IMR-90 (cell line): ENCODE results near the gene NEK11. TPM values are rescaled to one million over a fixed set of nuclear protein-coding genes. Genes with fewer than 3 reads are reported as not detected.

Experiments used
- ATAC-seq: fragments of 200-7000 bp; cut with Tn5 transposase; 2 replicates; pipeline ENCODE4 v1.9.1; 2020; ENCODE audit warnings: low read depth, mild to moderate bottlenecking, moderate library complexity
- BruUV-seq: library from RNA; stranded (reverse); fragments of 400-500 nt; replicated peaks from 2 replicates; lab custom pipeline; 2021; lab: Mats Ljungman, UMichigan
- CTCF ChIA-PET: fragments of 300-600 bp; formaldehyde crosslinking; extraction: SDS; loops from one replicate; lab custom pipeline; 2021; ENCODE audit warnings: antibody characterized with exemption; lab: Yijun Ruan, JAX
- POLR2A ChIA-PET: fragments of 300-600 bp; sonication (Branson Sonifier 250); formaldehyde crosslinking; loops from one replicate; lab custom pipeline; 2022; ENCODE audit warnings: antibody characterized with exemption; ENCODE audit not compliant: unreplicated experiment; lab: Charles Lee
- DNase-seq: peaks from one replicate; pipeline ENCODE4 v3.0.0; 2013
- H2AFZ ChIP-seq: replicated peaks from 2 replicates; pipeline ENCODE3; 2013; ENCODE audit warnings: low read length, mild to moderate bottlenecking; ENCODE audit not compliant: poor library complexity
- H2AK5ac ChIP-seq: 2 replicates; pipeline ENCODE4 v1.6.1; 2013; ENCODE audit warnings: low read depth, low read length, inconsistent platforms
- H2AK9ac ChIP-seq: replicated peaks from 2 replicates; pipeline ENCODE3; 2013; ENCODE audit warnings: mild to moderate bottlenecking, low read depth, low read length, moderate library complexity; ENCODE audit not compliant: poor library complexity
- H2BK120ac ChIP-seq: 2 replicates; pipeline ENCODE4 v1.6.1; 2013; ENCODE audit warnings: low read depth, low read length, inconsistent platforms
- H2BK15ac ChIP-seq: 3 replicates; pipeline ENCODE4 v1.6.1; 2013; ENCODE audit warnings: low read depth, low read length, inconsistent platforms
- H2BK20ac ChIP-seq: 2 replicates; pipeline ENCODE4 v1.6.1; 2013; ENCODE audit warnings: low read depth, mild to moderate bottlenecking, inconsistent platforms, low read length, moderate library complexity
- H2BK5ac ChIP-seq: 2 replicates; pipeline ENCODE4 v1.6.1; 2013; ENCODE audit warnings: mild to moderate bottlenecking, low read depth, low read length, inconsistent platforms; ENCODE audit not compliant: poor library complexity, severe bottlenecking
- H3K14ac ChIP-seq: replicated peaks from 2 replicates; pipeline ENCODE4 v1.6.1; 2013; ENCODE audit warnings: low read depth, low read length, inconsistent platforms
- H3K18ac ChIP-seq: 2 replicates; pipeline ENCODE4 v1.6.1; 2013; ENCODE audit warnings: low read depth, low read length, control low read depth
- H3K23ac ChIP-seq: 2 replicates; pipeline ENCODE4 v1.6.1; 2013; ENCODE audit warnings: low read depth, low read length, inconsistent platforms
- H3K27ac ChIP-seq: 2 replicates; pipeline ENCODE4 v1.5.1; 2013; ENCODE audit warnings: mild to moderate bottlenecking, control low read depth, low read length; ENCODE audit not compliant: insufficient read depth
- H3K27me3 ChIP-seq: 2 replicates; pipeline ENCODE4 v1.6.1; 2013; ENCODE audit warnings: low read length; ENCODE audit not compliant: control insufficient read depth, insufficient read depth
- H3K36me3 ChIP-seq: 2 replicates; pipeline ENCODE4 v1.6.1; 2013; ENCODE audit warnings: low read length, mixed read lengths; ENCODE audit not compliant: control insufficient read depth, insufficient read depth
- H3K4ac ChIP-seq: 2 replicates; pipeline ENCODE4 v1.6.1; 2013; ENCODE audit warnings: low read depth, low read length, inconsistent platforms
- H3K4me1 ChIP-seq: 2 replicates; pipeline ENCODE4 v1.6.1; 2013; ENCODE audit warnings: low read length, mixed read lengths; ENCODE audit not compliant: control insufficient read depth, insufficient read depth
- H3K4me2 ChIP-seq: 2 replicates; pipeline ENCODE4 v1.6.1; 2013; ENCODE audit warnings: low read depth, mild to moderate bottlenecking, control low read depth, low read length, moderate library complexity
- H3K4me3 ChIP-seq: 2 replicates; pipeline ENCODE4 v1.5.1; 2013; ENCODE audit warnings: low read depth, mild to moderate bottlenecking, control low read depth, low read length, moderate library complexity; ENCODE audit not compliant: insufficient read depth
- H3K56ac ChIP-seq: 2 replicates; pipeline ENCODE4 v1.6.1; 2013; ENCODE audit warnings: low read length, inconsistent platforms; ENCODE audit not compliant: insufficient read depth; ENCODE audit errors: extremely low read depth
- H3K79me1 ChIP-seq, 2 experiments: 2 replicates each; pipeline ENCODE4 v1.6.1; 2013; ENCODE audit warnings: low read length in 2 of 2, inconsistent platforms in 1 of 2, low read depth in 1 of 2
- H3K9ac ChIP-seq: 2 replicates; pipeline ENCODE4 v1.6.1; 2013; ENCODE audit warnings: low read depth, low read length, control low read depth
- H3K9me1 ChIP-seq: 2 replicates; pipeline ENCODE4 v1.6.1; 2013; ENCODE audit warnings: low read length, inconsistent platforms; ENCODE audit not compliant: insufficient read depth
- H3K9me3 ChIP-seq: 2 replicates; pipeline ENCODE4 v1.6.1; 2013; ENCODE audit warnings: low read length; ENCODE audit not compliant: control insufficient read depth, insufficient read depth
- H4K20me1 ChIP-seq: 2 replicates; pipeline ENCODE4 v1.6.1; 2013; ENCODE audit warnings: low read length, inconsistent platforms; ENCODE audit not compliant: insufficient read depth
- H4K5ac ChIP-seq: 2 replicates; pipeline ENCODE4 v1.6.1; 2013; ENCODE audit warnings: mild to moderate bottlenecking, low read depth, low read length, control low read depth
- H4K8ac ChIP-seq, 2 experiments: 2 replicates each; pipeline ENCODE4 v1.6.1; 2013; ENCODE audit warnings: low read depth in 2 of 2, low read length in 2 of 2, control low read depth in 1 of 2, inconsistent platforms in 1 of 2
- H4K91ac ChIP-seq: 2 replicates; pipeline ENCODE4 v1.6.1; 2013; ENCODE audit warnings: low read depth, low read length, inconsistent platforms; ENCODE audit not compliant: insufficient read depth
- BHLHE40 ChIP-seq: fragments of 150-350 bp; IDR thresholded peaks from 2 replicates; pipeline ENCODE4 v1.6.1; 2016; ENCODE audit warnings: mild to moderate bottlenecking, low read depth, low read length
- FOS ChIP-seq: fragments of 150-350 bp; IDR thresholded peaks from 2 replicates; pipeline ENCODE4 v1.6.1; 2016; ENCODE audit warnings: low read depth, low read length
- MXI1 ChIP-seq: IDR thresholded peaks from 2 replicates; pipeline ENCODE4 v1.6.1; 2012; ENCODE audit warnings: low read depth, mild to moderate bottlenecking, low read length, moderate library complexity, borderline replicate concordance
- WGBS, 2 experiments: methylation state at CpG; one replicate each; pipeline versions ENCODE4 v1.1.5 to v1.1.7; 2013; ENCODE audit warnings: missing lambda C conversion rate in 2 of 2; ENCODE audit not compliant: insufficient read length in 1 of 2; ENCODE audit errors: extremely low coverage in 2 of 2; 5-methylcytosine and 5-hydroxymethylcytosine counted together
- dilution Hi-C: fragments of 300-500 bp; cut with HindIII; formaldehyde crosslinking; loops from one replicate; pipeline ENCODE4 v1.14.3; 2018; ENCODE audit warnings: low sequenced_read_pairs; ENCODE audit not compliant: unreplicated experiment
- in situ Hi-C: fragments of 300-500 bp; cut with MboI; formaldehyde crosslinking; loops from 3 replicates; pipeline ENCODE4 v1.14.3; 2019; ENCODE audit warnings: low sequenced_read_pairs, inconsistent platforms, mixed read lengths
- intact Hi-C: fragments of 100-400 bp; cut with micrococcal nuclease; formaldehyde crosslinking; loops from 2 replicates; pipeline ENCODE4 v1.10.0; 2022
- polyA plus RNA-seq, 3 experiments: library from polyadenylated mRNA; depleted of rRNA; stranded (reverse); fragments of >200 nt; gene quantifications; 2 replicates each; pipeline ENCODE4 v1.2.3, GENCODE V29; 2012; ENCODE audit warnings: low replicate concordance in 1 of 3
- total RNA-seq: library from RNA; depleted of rRNA; stranded (reverse); fragments of >200 nt; gene quantifications from 2 replicates; pipeline ENCODE4 v1.2.3, GENCODE V29; 2012
- TF ChIP-seq, protein P1 (sequence below): fragments of 150-350 bp; IDR thresholded peaks from 2 replicates; pipeline ENCODE4 v1.6.1; 2017; ENCODE audit warnings: mild to moderate bottlenecking, antibody characterized with exemption, low read length, low read depth

Gene NEK11
- total and polyA plus RNA-seq, 2 of the 4 experiments (the other 2 are of a cell fraction): 1.1 to 1.6 TPM

DNA sequence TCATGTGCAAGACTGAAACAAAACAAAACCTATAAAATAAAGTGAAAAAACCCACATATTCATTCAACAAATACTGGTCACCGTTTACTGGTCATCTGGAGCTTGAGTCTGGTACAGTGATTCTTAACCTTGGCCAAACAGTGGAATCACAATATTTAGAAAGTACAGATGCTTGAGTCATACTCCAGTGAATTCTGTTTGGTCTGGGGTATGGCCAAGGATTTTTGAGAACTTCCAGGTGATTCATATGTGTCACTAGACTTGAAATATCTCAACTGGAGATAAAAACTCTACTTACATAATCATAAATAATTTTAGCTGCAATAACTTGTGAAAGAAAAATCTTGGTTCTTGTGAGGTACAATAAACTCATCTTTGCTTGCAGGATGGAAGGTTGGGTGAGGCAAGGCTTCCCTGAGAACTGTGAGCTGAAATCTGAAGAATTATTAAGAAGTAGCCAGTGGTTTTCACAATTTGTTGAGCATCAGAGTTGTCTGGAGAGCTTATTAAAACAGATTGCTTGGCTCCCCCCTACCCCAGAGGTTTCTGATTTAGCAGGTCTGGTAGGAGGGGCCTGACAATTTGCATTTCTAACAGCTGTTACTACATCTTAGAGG is 9.6 kb downstream of the NEK11 start:
- BruUV-seq: no TSS peak
- Histone ChIP-seq H3K4me3 (no peak overlapping the region), H3K14ac (no peak overlapping the region), H2AK5ac (no peak overlapping the region), H2BK120ac (no peak overlapping the region), H2BK15ac (no peak overlapping the region), H2AK9ac (no peak overlapping the region), H3K9me1 (no peaks in the 10 kb centered on the region), H4K8ac (no peak overlapping the region), H3K23ac (no peak overlapping the region), H3K4ac (no peak overlapping the region), H4K91ac (no peak overlapping the region), H3K18ac (no peak overlapping the region), H2BK5ac (no peak overlapping the region), H3K36me3 (no peaks in the 10 kb centered on the region), H3K27me3 (no peaks in the 10 kb centered on the region), H3K4me2 (peak overlapping the region; percentile 51; the same call in 1 of the 2 replicates), H3K56ac (no peak overlapping the region), H3K79me1 (no peaks in the 10 kb centered on the region), H4K5ac (no peak overlapping the region), H3K4me1 (peaks cover 4% of the 10 kb centered on the region), H2BK20ac (no peak overlapping the region), H4K20me1 (peaks cover 4% of the 10 kb centered on the region; the same call in 1 of the 2 replicates), H3K27ac (no peak overlapping the region), H2AFZ (no peak overlapping the region), H3K9me3 (no peaks in the 10 kb centered on the region), H3K9ac (no peak overlapping the region)
- peak; percentile 88 for DNase-seq
- CTCF ChIA-PET: interaction anchor here (0.6 to 1.2 kb wide), 2 partner anchors 11 to 702 kb away, joined by 3 read pairs; no protein-coding TSS in a partner anchor
- in situ Hi-C loops: loop anchor here (25.0 kb wide), 2 partner anchors 451 to 1001 kb away; partner anchors contain the start of gene CPNE4
- WGBS, 2 experiments: no CpG with 5 or more reads among the region's 1 CpG
- POLR2A ChIA-PET: no interaction called here
- TF ChIP-seq, protein P1, sequence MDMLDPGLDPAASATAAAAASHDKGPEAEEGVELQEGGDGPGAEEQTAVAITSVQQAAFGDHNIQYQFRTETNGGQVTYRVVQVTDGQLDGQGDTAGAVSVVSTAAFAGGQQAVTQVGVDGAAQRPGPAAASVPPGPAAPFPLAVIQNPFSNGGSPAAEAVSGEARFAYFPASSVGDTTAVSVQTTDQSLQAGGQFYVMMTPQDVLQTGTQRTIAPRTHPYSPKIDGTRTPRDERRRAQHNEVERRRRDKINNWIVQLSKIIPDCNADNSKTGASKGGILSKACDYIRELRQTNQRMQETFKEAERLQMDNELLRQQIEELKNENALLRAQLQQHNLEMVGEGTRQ: no peak
- TF ChIP-seq FOS: peak; percentile 37; the same call in 1 of the 2 replicates
- no peak for TF ChIP-seq BHLHE40
- no peak for TF ChIP-seq MXI1
- ATAC-seq: peak; percentile 94
- intact Hi-C loops: loop anchor here (10.0 kb wide), 3 partner anchors 188 to 762 kb away; no protein-coding TSS in a partner anchor
- dilution Hi-C loops: no loop called here
